ENCODE data around the gene CFAP298.

The CFAP298 gene

DNA sequence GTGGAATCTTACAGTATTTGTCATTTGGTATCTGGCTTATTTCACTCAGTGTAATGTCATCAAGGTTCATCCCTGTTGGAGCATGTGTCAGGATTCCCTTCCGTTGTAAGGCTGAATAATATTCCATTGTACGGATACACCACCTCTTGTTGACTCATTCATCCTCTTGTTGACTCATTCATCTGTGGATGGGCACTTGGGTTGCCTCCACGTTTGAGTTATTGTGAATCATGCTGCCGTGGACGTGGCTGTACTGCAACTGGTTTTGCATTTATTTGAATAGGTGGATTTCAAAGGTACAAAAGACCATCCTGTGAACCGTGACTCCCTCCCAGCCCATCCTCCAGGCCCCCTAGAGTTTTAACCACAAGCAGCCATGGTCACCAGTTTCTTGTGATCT is 15.0 kb downstream of the CFAP298 start:
- no peak for FAIRE-seq

DNA sequence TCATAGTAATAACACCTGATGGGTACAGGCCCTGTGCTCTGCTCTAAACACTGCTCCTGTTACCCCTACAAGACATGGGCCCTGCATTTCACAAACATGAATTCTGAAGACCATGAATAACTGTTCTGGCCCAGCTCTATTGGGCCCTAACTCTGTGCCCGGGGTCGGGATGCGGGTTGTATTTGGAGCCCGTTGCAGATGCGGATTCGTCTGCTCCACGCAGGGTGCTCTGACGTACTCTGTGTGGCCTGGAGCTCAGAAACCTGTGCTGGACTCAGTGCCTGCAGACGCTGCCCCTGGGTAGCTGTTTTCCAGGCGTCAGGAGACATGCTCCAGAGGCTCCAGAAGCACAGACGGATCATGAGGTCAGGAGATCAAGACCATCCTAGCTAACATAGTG is 16.7 kb downstream of the CFAP298 start:
- FAIRE-seq, result no peak

DNA sequence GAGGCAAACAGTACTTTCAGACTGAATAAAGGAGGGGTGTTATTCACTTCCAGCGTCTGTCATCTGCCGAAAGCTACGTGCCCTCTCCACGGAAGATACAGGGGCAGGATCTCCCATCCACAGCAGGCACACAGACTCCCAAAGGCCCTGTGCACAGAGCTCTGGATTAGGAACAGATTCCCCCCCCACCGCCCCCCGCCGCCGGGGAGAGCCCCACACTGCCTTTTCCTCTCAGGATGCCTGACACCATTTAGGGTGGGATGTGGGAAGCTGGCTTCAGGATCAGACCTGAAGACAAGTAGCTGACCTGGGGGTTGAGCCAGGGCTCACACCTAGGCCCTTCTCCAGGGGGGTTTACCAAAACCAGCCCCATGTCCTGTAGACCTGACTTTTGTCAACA is 18.5 kb downstream of the CFAP298 start:
- FAIRE-seq, result no peak

DNA sequence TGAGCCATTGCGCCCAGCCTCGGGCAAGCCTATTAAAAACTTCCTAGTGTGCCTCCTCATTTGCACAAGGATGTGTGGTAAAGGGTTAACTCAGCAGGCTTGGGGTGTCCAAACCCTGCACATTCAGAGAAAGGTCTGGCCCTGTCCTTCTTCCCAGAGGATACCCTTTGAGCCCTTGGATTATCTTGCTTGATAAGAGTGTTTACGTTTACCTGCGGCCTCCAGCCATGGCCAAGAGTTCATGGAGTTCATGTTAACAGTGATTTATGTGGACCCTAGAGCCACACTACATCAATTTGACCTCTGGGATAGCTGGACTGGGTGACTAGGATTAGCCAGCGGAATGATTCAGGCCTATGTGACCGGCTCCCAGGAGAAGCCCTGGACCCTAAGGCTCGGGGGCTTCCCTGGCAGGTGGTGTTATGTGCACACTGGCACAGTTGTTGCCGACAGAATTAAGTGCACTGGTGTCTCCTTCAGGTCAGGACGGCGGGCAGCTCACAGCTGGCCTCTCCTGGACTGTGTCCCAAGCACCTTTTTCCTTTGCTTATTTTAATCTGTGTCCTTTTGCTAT is 19.2 kb downstream of the CFAP298 start:
- FAIRE-seq, result no peak

DNA sequence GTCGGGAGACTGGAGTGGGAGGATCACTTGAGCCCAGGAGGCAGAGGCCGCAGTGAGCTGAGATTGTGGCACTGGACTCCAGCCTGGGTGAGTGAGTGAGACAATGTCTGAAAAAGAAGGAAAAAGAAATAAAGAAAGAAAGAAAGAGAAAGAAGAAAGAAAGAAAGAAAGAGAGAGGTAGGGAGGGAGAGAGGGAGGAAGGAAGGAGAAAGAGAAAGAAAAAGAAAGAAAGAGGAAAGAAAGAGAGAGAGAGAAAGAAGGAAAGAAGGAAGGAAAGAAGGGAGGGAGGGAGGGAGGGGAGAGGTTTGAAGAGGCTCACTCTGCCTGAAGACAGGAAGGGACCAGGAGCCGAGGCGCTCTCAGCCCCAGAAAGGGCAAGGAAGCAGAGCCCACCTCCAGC is 22.0 kb downstream of the CFAP298 start:
- FAIRE-seq, result no peak

DNA sequence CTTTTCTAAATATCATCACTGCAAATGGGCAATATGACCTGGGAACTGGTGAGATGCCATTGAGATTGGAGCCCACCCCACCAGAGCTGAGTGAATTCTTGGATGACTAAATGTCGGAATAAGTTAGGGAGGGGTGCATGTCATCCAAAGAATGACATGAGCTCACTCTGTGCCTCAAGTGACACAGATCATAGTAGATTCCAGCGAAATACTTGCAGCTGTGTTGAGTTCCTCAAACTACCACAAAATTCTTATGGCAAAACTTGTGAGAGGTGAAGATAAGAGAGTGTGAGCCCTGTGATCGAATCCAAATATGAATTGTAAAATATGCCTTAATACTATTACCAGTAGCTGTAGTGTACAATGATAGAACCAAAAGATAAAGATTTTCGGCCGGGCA is 24.5 kb downstream of the CFAP298 start:
- FAIRE-seq, result no peak

DNA sequence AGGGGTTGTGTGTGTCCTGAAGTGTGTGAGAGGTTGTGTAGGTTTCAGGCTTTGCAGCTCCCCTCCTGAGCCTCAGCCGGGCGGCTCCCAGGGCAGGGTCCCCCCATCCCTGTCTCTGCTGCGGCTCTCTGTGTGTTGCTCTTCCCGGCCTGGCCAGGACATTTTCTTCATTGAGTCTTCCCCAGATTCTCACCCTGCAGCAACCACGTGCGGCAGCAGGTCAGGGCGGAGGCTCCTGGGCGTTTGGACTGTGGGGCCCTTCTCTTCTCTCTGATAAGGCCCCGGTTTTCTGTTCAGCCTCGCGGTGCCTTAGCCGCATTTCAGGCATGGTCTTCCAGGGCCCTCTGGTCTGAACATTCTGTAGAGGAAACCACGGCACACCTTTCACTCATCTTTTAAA is 25.1 kb downstream of the CFAP298 start:
- FAIRE-seq, result no peak

DNA sequence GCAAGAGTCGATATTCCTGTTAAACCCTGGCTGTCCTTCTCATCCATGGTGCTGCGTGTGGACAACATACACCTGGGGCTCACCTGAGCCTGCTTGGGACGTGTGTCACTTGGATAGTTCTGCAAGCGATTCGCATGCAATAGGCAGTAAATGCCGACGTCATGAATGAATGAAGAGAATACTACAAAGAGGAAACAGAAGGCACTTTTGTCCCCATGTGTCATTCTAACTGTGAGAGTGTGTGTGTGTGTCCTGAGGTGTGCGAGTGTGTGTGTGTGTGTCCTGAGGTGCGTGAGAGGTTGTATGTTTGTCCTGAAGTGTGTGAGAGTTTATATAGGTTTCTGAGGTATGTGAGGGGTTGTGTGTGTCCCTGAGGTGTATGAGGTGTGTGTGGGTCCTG is 26.2 kb downstream of the CFAP298 start:
- no peak for FAIRE-seq

DNA sequence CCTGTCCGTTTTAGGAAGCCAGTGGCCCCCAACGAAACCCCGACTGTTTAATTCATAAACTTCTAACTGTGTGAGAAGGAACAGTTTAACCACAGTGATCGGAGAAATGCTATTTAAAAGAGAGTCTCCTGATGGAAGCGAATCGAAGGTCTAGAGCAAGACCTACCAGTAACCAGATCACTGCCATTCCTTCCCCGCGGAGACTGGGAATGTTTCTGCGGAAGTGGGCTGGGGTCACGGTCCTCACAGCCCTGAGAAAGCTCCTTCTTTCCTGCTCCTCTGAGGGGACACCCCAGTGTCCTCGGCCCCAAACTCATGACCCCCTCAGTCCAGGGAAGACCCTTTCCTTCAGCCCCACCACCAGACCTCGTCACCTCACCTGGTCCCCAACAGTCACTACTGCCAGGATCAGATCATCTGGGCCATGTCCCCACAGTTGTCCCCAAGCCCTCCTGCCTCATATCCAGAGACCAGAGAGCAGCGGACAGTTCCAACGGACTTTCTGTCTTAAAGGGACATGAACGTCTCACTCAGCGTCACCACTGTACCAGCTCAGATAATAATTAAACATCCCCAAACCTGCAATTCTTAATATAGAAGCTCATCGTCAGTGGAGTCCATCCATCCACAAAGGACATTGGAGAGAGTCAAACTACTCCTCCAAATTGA is 27.0 kb downstream of the CFAP298 start, which contains the start of gene TCP10L:
Gene TCP10L (minus strand): TSS at position 482 of the 669 bp plus-strand sequence. CDS start 1,219 bp downstream, outside the sequence.
- FAIRE-seq, result no peak

DNA sequence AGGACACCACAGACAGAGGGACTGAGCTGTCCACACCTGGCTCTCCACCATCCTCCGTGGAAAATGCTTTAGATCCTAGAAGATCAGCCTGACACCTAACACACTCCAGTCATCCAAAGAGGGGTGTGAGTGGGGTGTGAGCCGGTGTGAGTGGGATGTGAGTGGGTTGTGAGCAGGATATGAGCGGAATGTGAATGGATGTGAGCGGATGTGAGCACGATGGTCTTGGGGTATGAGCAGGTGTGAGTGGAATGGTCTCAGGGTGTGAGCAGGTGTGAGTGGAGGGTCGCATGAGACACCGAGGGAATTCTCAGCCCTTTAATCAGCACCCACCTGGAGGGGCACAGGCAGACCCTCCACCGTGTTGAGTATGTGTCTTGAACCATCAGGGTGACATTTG is 27.7 kb downstream of the CFAP298 start:
- no peak for FAIRE-seq

DNA sequence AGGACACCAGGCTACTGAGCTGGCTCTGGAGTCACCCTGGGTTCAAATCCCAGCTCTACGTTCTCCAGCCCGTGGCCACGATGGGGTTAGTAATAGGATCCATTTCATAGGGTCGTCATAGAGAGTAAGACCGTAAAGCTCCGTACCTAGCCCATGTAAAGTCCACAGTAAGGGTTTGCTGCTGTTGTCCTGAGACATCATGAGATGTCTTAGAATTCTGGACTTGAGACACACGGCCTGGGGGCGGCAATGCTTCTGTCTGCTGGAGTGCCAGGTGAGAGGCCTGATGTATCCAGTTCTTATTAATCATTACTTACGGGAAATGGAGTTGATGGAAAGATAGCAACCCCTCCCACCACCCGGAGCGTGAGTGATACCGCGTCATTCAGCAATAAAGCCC is 30.4 kb downstream of the CFAP298 start:
- no peak for FAIRE-seq

DNA sequence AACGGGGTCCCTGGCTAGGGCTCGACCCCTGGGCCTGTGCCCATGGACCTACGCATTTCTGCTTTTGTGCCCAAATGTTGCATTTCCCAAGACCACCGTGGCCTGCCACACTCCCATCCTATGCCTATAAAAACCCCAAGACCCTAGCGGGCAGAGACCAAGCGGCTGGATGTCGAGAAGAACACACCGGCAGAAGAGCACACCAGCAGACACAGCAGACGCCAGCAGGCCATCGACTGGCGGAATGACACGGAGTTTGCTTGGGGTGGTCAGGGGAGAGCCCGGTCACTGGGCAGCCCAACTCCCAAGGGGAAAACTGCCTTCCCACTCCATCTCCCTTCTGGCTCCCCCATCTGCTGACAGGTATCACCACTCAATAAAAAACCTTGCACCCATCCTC is 31.2 kb downstream of the CFAP298 start:
- no peak for FAIRE-seq

DNA sequence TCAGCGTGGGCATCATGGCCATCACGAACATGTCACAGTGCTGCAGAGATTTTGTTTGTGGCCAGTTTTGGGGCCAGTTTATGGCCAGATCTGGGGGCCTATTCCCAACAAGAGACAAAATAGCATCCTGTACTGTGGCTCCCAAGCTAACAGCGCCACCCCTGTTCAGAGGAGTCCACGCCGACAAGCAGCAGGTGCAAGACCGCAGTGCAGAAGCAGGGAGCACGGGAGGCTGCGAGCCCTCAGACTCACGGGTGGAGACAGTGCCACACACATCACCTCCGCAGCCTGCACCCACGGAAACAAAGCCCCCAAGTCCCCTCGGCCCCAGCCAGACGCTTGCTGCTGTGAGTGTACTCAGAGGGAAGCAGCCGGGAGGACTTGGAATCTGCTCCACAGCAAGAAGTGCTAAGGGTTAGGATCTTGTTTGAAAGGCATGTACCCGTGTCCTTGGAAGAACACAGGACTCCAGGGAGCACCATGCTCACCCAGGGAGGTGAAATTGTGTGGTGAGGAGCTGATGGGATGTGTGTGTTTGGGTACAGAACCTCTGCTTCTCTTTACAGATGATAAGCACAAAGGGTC is 34.0 kb downstream of the CFAP298 start:
- FAIRE-seq, result no peak

DNA sequence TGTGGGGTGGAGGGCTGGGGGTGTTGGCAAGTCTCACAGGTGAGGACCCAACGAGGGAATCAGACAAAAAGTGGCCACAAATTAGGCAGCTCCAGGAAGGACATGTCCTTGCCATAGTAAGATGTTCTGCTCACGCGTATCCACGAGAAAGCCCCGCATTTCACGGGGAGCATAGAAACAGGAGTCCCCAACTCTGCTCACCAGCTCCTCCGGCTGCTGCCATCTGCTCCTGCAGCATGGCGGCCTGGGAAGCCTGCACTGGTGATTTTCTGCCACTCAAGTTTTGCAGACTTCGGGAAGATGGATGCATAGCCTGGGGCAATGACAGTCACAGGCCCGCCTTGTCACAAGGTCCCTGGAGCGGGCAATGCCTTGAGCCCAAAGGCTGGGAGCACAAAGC is 36.2 kb downstream of the CFAP298 start:
- FAIRE-seq, result no peak

DNA sequence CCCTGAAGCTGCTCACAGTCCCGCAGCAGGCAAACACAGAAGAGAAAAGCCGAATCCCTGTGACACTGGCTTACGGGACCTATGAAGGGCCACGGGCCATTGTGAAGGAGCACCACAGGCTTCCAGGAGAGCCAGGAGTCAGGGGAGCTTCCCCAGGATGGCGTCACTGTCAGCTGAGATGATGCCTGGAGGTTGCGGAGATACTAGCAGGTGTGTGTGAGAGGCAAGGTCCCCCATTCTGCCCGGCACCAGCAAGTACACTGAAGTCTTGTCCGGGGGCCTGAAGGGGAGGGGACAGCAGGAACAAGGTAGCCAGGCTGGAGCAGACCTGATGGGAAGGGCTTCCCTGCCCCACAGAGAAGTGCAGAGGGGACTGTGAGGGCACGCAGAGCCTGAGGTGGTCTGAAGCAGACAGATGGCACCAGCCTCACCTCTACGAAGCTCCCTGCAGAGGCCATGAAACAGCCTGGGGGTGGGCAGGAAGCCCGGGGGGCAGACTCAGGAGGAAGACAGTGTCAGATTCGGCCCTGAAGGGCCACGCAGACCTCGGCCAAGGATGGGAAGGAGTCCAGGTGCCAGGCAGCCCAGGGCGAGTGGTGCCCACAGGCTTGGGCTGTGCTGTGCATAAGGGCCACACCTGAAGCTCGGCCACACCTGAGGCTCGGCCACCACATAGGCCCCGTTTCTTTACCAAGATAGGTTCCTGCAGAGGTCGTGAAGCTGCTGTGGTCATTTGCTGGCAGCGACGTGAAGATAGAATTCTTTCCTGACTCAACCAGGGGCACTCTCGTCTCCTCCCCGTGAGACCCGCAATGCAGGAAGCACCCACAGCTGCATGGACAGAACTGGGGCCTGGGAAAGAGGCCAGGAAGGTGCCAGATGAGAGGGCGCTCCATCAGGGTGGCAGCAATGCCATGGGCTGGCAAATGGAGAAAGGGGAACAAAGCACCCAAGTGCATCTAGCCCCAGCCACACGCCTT is 36.9 kb downstream of the CFAP298 start:
- FAIRE-seq, result no peak

DNA sequence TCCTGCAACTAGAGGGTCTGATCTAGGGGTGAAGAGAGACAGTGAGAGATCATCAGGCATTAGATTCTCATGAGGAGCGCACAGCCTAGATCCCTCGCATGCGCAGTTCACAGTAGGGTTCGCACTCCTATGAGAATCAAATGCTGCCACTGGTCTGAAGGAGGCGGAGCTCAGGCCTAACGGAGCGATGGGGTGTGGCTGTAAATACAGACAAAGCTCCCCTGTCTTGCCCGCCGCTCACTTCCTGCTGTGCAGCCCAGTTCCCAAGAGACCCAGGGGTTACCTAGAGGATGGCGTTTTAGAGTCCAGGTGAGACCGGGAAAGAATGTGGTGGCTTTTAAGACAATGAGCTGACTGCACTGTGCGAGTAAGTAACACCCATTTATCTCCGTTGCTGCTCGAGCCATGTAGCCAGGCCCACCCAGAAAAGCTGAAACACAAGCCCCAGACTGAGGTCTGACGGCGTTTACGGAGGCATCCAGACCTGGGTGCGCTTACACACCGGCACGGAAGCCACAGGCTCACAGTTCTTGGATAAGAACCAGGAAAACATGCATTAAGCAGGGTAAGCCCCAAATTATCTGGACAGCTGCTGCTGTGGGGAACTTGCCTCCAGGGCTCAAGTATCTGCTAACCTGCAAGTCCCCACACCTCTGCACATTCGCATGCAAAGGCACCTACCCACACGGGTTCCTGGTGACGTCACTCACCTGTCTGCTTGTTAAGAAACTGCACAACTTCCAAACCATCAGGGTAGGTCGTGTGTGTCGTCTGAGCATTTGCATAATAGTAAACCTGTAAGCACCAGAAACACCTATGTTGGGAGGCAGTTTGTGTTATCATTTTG is 39.4 kb downstream of the CFAP298 start:
- FAIRE-seq, result no peak

DNA sequence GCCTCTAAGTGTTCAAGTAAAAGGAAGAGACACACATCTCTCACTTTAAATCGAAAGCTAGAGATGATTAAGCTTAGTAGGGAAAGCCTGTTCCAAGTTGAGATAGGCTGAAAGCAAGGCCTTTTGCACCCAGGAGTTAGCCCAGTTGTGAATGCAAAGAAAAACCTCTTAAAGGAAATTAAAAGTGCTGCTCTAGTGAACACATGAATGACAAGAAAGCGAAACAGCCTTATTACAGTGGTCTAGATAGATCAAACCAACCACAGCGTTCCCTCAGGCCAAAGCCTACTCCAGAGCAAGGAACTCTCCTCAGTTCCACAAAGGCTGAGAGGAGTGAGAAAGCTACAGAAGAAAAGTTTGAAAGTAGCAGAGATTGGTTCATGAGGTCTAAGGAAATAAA is 41.7 kb downstream of the CFAP298 start:
- FAIRE-seq, result no peak

DNA sequence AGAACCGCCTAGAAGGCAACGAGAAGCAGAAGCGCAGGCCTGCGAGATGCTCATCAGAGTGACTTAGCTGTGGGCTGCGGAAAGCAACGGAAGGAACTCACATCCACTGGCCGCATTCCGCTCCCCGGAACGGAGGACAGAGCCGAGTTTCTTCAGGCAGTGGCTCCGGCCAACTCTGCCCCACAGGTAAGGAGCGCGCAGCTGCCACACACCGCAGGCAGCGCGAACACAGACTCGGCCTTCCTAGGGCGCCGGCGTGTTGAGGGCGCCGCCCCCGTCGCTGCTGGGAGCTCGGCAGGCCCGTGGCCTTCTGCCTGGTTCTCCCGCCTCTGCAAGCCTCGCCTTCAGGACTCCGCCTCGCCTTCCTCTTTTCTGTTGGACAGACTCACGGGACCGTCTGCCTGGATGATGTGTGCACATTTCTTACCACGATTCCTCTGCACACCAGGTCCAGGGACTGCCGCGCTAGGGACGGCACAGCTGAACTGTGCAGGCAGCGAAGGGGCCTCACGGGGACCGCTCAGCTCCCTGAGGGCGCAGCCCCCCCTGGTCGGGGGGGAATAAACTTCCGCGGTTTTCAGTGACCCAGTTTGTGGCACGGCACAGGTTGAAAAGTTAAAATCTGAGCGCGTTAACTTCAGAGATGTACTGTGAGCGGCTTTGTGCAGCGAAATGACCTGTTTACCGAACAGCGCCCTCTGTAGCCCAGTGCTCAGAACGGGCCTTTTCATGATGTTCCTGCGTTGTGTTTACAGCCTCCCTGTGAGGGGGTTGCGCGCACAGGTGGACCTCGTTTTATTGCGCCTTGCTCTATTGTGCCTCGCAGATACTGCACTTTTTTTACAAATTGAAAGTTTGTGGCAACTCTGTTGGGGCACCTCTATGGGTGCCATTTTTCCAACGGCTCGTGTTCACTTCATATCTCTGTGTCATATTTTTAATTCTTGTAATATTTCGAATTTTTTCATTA is 42.6 kb downstream of the CFAP298 start:
- FAIRE-seq, result no peak

DNA sequence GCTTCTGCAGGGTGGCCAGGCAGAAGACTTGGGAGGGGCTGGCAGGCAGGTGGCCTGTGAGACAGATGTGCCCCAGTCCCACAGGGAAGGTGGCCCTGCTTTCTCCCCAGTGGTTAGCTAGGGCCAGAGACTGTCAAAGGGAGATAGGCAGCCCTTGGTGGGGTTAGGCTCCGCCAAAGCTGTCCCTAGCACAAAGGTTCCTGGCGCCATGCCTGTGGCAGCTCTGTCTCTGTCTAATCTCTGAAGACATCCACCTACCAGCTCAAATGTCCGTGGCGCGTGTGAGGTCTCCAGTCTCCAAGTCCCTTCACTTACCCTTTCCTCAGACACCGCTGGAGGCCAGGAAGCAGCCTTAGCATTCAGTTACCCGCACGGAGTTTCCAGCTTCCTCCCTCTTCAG is 44.6 kb downstream of the CFAP298 start:
- no peak for FAIRE-seq

DNA sequence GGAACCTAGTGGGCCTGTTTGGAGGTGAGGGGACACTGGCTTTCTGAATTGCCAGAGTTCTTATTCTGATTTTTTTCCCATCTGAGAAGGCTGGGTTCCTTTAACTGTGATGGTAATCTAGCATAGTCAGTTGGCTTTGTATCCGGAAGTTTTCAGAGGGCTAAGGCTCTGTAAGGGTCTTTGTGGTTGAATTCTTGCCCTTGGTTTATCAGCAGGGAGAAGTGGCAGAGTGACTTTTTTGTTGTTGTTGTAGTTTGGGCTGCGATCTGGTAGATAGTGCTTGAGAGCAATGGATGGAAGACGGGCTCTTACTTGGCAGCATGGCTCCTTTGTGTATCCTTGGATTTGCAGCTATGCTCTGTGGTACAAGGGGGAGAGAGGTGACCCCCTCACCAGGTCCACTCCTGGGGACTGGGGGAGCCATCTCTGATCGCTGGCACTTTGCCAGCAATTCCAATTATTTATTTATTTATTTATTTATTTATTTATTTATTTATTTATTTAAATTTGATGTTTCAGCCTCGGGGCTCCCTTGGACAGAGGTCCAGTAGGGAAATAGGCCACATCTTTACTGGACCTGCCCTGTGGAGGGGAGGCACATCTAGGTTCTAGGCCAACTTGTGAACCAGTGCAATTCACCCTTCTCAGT is 45.3 kb downstream of the CFAP298 start:
- no peak for FAIRE-seq

Data from colon (tissue), 2 donors.